Measurements from ENCODE around the gene MRPL21. TPM values are rescaled to one million over a fixed set of nuclear protein-coding genes. Genes with fewer than 3 reads are reported as not detected.

The MRPL21 gene
- total RNA-seq, 1 experiment from 2014 or later = 82.3 TPM

DNA sequence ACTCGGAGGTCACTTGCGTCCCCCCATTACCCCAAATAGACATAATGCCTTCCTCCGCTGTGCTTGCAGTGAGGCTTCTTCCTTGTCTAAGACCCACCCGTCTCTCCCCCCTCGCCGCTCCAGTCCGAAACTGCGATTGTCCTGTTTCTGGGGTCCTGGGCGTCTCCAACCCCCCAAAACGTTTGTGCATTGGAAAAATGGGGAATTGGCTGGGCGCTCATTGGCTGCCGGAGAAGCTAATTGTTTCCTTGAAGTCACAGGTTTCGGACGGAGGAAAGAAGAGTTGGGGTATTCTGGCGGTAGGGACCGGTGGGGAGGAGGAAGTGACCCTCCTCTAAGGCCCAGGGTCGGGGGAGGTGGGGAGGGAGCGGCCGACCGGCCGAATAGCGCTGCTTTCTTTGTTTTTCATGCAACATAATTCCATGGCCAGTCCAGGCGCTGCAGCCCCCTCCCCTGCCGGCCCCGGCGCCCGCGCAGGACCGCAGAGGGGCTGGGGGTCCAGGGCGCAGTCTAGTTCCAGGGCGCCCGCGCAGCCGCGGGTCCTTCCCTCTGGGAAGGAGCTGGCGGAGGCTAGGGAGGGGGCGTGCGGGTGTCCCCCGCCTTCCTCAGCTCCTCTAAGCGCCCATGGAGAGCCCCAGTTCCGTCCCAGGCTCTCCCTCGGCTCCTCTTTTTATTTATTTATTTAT, 49.2 kb downstream of the MRPL21 start (continued):
- TF ChIP-seq AR (CRISPR knock-in tag; IDR thresholded peaks at IDR 0.05) (no peak), SOX15 (CRISPR knock-in tag; IDR thresholded peaks at IDR 0.05) (no peak), ESRRA (CRISPR knock-in tag; IDR thresholded peaks at IDR 0.05; ENCODE audit: borderline replicate concordance) (no peak)

GRCh38 chr11:68852628-68853027, 51.0 kb downstream of the MRPL21 start:
- Mint-ChIP-seq H3K27me3 (ENCODE audit: low read depth) (peaks cover 27% of the 10 kb centered on the region), H3K36me3 (no peaks in the 10 kb centered on the region), H3K9me3 (no peaks in the 10 kb centered on the region), H3K4me3 (no peak overlapping the region), H3K4me1 (peaks cover 11% of the 10 kb centered on the region), H3K27ac (no peak overlapping the region)
- ChIA-PET POLR2A (interaction anchor here (0.5 kb wide), 1 partner anchor 28 kb away, joined by 3 read pairs; no protein-coding TSS in a partner anchor), CTCF (interaction anchor here (0.6 to 1.5 kb wide), 3 partner anchors 9 to 103 kb away, joined by 4 to 7 read pairs (median 7); no protein-coding TSS in a partner anchor)
- no peak for ATAC-seq
- no peak for TF ChIP-seq TP53 (CRISPR knock-in tag; IDR thresholded peaks at IDR 0.05)
- DNase-seq (ENCODE audit: low spot score) = no peak

DNA sequence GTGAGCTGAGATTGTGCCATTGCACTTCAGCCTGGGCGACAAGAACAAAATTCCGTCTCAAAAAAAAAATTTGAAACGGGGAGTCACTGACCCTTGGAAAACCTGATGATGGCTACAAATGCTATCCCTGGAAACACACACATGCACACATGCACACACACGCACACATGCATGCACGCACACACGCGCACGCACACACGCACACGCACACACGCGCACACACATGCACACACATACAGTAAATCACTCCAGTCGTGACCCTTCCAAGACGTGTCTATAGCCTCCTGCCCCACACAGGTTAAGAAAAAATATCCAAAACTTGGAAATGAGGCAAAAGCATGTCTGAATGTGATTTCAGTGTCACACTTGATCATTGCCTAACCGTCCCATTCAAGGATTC, 55.2 kb downstream of the MRPL21 start:
- no peak for DNase-seq (ENCODE audit: low spot score)
- ChIA-PET POLR2A (no interaction called here), CTCF (no interaction called here)
- no peak overlapping the region for H3K27ac Mint-ChIP-seq
- TF ChIP-seq PRDM15 (CRISPR knock-in tag; IDR thresholded peaks at IDR 0.05) = no peak
- TF ChIP-seq FOXK1 (CRISPR knock-in tag; IDR thresholded peaks at IDR 0.05) = no peak
- no peak for TF ChIP-seq MAX (CRISPR knock-in tag; IDR thresholded peaks at IDR 0.05)
- no peak for TF ChIP-seq GRHL2 (CRISPR knock-in tag; IDR thresholded peaks at IDR 0.05; ENCODE audit: insufficient replicate concordance, severe bottlenecking)
- no peak for TF ChIP-seq TEAD4 (CRISPR knock-in tag; IDR thresholded peaks at IDR 0.05)
- TF ChIP-seq, protein P1, sequence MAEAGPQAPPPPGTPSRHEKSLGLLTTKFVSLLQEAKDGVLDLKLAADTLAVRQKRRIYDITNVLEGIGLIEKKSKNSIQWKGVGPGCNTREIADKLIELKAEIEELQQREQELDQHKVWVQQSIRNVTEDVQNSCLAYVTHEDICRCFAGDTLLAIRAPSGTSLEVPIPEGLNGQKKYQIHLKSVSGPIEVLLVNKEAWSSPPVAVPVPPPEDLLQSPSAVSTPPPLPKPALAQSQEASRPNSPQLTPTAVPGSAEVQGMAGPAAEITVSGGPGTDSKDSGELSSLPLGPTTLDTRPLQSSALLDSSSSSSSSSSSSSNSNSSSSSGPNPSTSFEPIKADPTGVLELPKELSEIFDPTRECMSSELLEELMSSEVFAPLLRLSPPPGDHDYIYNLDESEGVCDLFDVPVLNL (CRISPR knock-in tag; IDR thresholded peaks at IDR 0.05; ENCODE audit: borderline replicate concordance, low read depth) = no peak
- no peak for TF ChIP-seq ZNF121 (CRISPR knock-in tag; IDR thresholded peaks at IDR 0.05)
- TF ChIP-seq, protein P2, sequence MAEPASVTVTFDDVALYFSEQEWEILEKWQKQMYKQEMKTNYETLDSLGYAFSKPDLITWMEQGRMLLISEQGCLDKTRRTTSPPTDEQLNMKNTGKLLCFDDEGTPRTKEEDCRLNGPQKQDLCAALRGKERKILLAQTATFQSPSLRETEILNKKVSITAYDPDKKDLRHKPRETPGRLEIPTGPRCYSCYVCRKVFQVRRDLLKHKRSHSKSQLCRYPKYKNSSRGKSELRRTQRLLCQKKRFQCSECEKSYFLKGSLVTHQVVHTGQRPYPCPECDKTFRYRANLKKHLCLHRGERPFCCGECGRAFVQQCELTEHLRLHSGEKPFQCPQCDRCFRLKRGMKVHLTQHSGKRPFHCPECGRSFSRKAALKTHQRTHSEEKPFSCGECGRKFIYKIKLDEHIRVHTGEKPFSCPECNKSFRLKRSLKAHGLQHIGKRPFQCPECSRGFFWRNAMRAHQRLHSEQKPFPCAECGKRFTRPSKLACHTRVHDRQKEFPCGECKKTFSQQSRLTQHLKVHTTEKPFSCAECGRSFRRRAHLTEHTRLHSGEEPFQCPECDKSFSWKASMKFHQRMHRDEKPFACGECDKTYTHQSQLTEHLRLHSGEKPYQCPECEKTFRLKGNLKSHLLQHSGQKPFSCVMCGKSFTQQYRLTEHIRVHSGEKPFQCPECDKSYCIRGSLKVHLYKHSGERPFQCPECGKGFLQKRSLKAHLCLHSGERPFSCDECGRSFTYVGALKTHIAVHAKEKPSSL (CRISPR knock-in tag; conservative IDR thresholded peaks at IDR 0.05) = no peak
- TF ChIP-seq SP1 (CRISPR knock-in tag; conservative IDR thresholded peaks at IDR 0.05) = no peak
- TF ChIP-seq CBFB (CRISPR knock-in tag; IDR thresholded peaks at IDR 0.05; ENCODE audit: low read depth) = no peak
- no peak for TF ChIP-seq EMX1 (CRISPR knock-in tag; IDR thresholded peaks at IDR 0.05)
- no peak for TF ChIP-seq ETV6 (CRISPR knock-in tag; IDR thresholded peaks at IDR 0.05)
- no peak for TF ChIP-seq TEAD1 (CRISPR knock-in tag; IDR thresholded peaks at IDR 0.05)
- no peak for TF ChIP-seq TP53 (CRISPR knock-in tag; IDR thresholded peaks at IDR 0.05)
- no peak for TF ChIP-seq NR2C2 (CRISPR knock-in tag; IDR thresholded peaks at IDR 0.05)
- H3K27me3 Mint-ChIP-seq (ENCODE audit: low read depth) = peaks cover 54% of the 10 kb centered on the region
- H3K4me3 Mint-ChIP-seq = no peak overlapping the region
- H3K4me1 Mint-ChIP-seq = peaks cover 16% of the 10 kb centered on the region
- no peaks in the 10 kb centered on the region for H3K36me3 Mint-ChIP-seq
- H3K9me3 Mint-ChIP-seq = no peaks in the 10 kb centered on the region
- no peak for ATAC-seq
